Epidermal melanocyte (primary cell): ENCODE results near the gene ZNF79.

Experiments
- DNase-seq: peaks from one replicate; pipeline ENCODE4 v3.0.0; 2011; ENCODE audit warnings: low spot score; ENCODE audit not compliant: insufficient read length

ZNF79 gene

GRCh38 chr9:127423934-127424675, at the start of gene ZNF79:
Gene ZNF79, plus strand, starts transcription at chr9:127424382. Its CDS starts 406 bp downstream, at chr9:127424788.
- DNase-seq: peak; percentile 98

- DNase-seq: no peak
Observed at GRCh38 chr9:127380479-127380878, 43.7 kb upstream of the ZNF79 start.

DNA sequence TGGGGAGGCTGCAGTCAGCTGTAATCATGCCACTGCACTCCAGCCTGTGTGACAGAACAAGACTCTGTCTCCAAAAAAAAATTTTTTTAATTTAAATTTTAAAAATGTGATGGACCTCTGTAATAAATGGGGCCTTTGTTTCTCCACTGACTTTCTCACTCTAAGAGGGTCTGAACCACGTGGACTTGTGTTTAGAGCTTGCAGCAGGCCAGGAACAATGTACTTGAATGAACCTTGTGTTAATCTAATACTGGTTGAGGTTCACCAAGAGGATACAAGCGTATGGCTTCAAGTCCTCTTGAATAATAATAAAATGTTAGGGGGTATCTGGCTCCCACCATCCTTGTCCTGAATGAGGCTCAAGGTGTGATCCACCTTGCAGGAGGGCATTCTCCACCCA, 41.6 kb upstream of the ZNF79 start:
- peak; percentile 52 for DNase-seq

DNA sequence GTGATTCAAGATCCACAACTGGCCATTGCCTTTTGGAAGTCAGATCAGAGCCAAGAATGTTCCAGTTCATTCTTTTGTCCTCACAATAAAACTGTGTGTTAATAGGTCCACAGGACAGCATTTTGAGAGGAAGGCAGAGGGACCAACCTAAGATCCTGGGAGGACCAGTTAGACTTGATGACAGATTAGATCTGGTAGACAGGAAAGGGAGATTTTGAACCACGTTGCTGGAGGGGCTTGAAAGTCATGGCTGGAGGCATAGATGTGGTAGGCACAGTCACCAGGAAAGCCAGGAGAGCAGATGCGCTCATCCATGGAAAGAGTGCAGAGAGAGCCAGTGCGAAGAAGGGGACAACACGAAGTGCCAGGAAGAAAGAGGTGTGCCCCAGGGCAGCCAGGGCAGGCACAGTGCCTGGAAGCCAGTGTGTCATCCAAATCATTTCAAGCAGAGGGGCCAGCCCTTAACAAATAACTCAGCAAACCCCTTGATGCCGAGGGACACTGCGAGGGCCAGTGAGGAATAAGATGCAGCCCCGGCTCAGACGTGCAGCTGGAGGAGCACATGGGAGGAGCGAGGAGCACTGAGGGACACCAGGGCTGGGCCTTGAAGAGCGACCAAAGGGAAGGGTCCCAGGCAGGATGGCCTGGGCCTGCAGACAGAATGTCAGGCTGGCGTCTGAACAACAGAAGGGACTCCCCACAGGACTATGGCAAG, 40.0 kb upstream of the ZNF79 start:
- no peak for DNase-seq

GRCh38 chr9:127384901-127385300, 39.3 kb upstream of the ZNF79 start:
- no peak for DNase-seq

GRCh38 chr9:127386249-127386648, 37.9 kb upstream of the ZNF79 start:
- no peak for DNase-seq

- no peak for DNase-seq
Observed at GRCh38 chr9:127386981-127387380, 37.2 kb upstream of the ZNF79 start.

- DNase-seq: peak; percentile 92
Observed at GRCh38 chr9:127388037-127388855, 35.9 kb upstream of the ZNF79 start.

GRCh38 chr9:127388856-127389238, 35.3 kb upstream of the ZNF79 start:
- DNase-seq: no peak

DNA sequence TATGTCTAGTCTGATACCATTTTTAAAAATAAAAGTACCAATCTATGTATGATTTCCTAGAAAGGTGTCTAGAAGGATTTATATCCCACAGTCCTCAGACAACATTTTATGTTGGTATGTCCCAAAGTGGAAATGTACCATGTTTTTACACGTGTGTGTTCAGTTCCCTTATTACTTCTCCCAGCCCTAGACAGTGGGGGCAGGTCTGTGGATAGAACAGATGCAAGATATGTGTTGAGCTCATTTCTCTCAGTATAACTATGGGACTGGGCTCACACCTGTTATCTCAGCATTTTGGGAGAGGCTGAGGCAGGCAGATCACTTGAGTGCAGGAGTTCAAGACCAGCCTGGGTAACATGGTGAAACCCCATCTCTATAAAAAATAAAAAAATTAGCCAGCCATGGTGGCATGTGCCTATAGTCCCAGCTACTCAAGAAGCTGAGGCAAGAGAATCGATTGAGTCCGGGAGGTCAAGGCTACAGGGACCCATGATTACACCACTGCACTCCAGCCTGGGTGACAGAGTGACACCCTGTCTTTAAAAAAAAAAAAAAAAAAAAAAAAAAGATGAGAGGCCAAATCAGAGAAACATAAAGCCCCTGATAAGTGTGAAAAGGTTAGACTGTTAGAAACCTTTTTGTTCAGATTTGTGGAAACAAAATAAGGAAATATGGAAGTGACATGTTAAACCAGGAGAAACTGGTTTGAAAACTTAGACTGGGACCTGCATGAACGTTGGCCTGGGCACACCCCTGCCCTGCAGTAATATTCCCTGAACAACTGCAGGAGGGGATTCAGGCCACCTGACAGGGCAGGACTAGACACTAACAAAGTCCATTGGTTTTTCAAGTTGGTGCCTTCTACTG, 34.6 kb upstream of the ZNF79 start:
- DNase-seq: no peak

DNA sequence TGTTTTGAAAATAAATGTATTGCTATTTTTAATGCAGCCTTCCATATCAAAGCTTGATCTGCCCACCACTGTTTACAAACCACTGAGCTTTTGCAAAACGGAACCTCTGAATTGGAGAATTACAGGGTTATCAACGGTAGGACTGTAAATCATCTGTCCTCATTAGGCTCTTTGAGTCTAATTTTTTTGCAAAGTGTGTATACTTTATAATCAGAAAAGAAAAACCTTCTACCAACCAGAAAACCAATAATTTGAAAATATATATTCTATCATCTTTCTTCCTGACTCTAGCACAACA, 34.0 kb upstream of the ZNF79 start:
- DNase-seq: no peak

- DNase-seq: no peak
Observed at GRCh38 chr9:127390563-127390962, 33.6 kb upstream of the ZNF79 start.

DNA sequence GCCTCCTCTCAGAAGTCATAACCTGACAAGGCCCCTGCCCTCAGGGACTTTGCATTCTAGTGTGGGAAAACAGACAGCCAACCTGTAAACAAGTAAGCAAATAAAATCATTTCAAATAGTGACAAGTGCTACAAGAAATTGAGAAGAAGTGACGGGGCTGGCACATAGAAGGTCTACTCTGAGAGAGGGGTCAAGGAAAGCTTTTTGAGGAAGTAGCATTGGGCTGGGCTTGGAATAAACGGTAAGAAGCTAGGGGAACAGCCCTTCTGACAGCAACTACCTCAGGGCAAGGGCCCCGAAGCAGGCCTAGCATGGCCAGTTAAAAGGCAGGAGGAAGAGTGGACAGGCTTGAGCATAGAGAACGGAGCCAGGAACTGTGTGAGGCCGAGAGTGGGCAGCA, 32.0 kb upstream of the ZNF79 start:
- DNase-seq: no peak

DNA sequence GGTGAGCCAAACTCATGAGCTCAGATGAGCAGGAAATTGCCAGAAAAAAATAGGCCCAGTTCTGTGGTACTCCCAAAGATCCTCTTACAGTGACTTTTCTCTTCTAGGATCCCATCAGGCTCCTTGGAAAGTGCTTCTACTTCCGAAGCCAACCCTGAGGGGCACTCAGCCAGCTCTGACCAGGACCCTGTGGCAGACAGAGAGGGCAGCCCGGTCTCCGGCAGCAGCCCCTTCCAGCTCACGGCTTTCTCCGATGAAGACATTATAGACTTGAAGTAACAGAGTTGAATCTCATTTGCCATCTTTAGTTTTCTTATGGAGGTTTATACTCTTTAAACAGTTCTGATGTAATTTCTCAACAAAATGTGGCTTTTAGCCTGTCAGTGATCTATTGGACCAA, 31.2 kb upstream of the ZNF79 start:
- DNase-seq: no peak

DNA sequence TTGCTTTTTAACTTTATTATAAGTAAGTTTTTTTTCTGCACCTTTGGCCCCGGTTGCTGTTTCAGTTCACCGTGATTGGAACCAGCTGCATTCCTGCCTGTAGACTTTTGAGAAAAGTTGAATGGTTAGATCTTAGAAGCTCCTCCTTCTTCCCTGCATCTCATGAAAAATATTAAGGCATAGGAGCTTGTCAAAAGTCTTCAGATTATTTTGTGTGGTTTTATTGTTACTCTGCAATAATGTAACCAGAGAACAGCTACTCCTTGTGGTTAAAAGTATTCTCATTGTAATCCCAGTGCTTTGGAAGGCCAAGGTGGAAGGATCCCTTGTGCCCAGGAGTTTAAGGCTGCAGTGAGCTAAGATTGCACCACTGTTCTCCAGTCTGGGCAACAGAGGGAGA, 30.5 kb upstream of the ZNF79 start:
- DNase-seq: no peak

DNA sequence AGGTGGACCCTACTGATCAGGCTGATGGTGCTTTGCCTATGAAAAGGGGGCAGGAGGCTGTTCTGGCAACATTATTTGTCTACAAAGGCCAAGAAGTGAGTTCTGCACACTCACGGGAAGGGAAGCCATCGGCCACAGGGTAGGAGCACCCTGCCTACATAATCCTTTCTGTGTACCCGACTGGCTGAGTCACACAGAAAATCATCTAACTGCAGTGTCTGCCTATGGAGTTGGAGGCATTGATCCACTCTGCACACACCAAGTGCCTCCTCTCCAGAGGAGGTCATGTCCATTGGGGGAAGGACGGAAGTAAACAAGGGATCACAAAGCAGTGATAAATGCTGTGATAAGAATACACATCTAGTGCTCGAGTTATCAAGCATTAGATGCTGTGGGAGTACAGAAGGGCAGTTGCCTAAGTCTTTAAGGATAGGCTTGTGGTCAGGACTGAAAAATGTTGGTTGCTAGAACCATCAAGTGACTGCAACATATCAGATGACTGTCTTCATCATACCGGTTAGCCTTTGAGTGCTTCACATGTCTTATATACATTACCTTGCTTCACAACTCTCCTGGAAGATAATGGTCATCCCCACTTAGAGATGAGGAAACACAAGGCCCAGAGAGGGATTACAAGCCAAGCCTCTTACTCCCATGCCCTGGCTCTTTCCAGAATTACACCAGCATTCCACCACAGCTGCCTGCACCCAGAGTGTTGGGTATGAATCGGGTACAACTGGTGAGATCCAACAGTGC, 28.5 kb upstream of the ZNF79 start:
- no peak for DNase-seq

- DNase-seq: no peak
Observed at GRCh38 chr9:127396253-127396807, 27.9 kb upstream of the ZNF79 start.

DNA sequence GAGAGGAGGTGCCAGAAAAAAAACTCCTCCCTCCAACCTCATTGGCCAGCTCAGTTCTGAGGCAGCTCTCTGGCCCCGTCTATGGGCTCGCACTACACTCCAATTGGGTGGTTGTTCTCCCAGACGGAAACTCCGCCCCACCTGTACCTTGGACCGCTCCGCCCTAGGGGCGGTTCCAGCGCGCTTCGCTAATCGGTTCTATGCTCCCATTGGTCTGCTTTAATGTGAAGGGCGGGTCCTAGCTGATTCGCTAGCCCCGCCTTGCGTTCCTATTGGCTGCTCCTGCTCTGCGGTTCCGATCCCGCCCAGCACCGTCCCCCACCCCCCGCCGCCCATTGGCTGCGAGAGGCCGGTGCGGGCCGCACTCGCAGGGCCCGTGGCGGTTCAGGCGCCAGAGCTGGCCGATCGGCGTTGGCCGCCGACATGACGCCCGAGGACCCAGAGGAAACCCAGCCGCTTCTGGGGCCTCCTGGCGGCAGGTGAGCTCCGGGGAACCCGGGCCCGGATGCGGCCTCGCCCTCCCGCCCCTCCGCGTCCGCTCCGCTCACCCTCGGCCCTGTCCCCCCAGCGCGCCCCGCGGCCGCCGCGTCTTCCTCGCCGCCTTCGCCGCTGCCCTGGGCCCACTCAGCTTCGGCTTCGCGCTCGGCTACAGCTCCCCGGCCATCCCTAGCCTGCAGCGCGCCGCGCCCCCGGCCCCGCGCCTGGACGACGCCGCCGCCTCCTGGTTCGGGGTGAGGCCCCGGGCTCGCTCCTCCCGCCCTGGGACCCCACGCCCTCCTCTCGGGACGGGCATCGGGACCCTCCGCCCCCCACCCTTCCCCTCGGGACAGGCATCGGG, 27.2 kb upstream of the ZNF79 start, which contains the start of gene SLC2A8:
Gene SLC2A8, plus strand, starts transcription at position 362 of the 838 bp plus-strand sequence. Its CDS starts 62 bp downstream, at position 424.
- DNase-seq: peak; percentile 83

- peak; percentile 23 for DNase-seq
Observed at GRCh38 chr9:127397646-127398274, 26.4 kb upstream of the ZNF79 start.
